ENCODE measurements around the gene NRDC. TPM values are rescaled to one million over a fixed set of nuclear protein-coding genes. Genes with fewer than 3 reads are reported as not detected.

The NRDC gene
- polyA plus RNA-seq, 2 of the 4 experiments (the other 2 are of a cell fraction): 129 to 162 TPM

DNA sequence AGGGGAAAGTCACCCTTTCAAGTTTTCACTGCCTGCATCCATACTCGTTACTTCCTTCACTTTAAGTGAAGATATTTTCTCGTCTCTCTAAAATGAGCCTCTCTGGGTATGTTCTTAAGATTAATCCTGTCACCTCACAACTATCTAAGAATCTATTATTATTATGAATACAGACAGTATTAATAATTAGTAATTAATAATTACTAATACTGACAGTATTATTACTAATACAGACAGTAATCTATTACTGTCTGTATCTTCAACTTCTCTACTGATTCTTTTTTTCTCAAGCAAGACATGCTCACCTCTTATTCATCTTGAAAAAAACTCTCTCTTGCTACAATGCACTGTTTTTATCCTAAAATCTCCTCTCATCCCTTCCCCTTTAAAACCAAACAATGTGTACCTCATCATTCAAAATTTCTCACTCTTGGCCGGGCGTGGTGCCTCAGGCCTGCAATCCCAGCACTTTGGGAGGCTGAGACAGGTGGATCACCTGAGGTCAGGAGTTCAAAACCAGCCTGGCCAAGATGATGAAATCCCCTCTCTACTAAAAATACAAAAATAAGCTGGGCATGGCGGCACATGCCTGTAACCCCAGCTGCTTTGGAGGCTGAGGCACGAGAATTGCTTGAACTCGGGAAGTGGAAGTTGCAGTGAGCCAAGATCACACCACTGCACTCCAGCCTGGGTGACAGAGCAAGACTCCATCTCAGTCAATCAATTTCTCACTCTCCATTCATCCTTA, 7.8 kb downstream of the NRDC start (continued):
- TF ChIP-seq HDAC2 (IDR thresholded peaks at IDR 0.05) (no peak), RFX5 (IDR thresholded peaks at IDR 0.05) (no peak), NFE2L2 (conservative IDR thresholded peaks at IDR 0.05; ENCODE audit: low read length) (no peak), GATA3 (IDR thresholded peaks at IDR 0.05; ENCODE audit: borderline replicate concordance) (no peak), HEYL (CRISPR knock-in tag; IDR thresholded peaks at IDR 0.05) (no peak), SMC3 (IDR thresholded peaks at IDR 0.05) (no peak), HES2 (IDR thresholded peaks at IDR 0.05) (no peak)

- CTCF ChIA-PET: no interaction called here
- no peak for FAIRE-seq
- TF ChIP-seq KDM5A (IDR thresholded peaks at IDR 0.05) (no peak), RCOR1 (IDR thresholded peaks at IDR 0.05; ENCODE audit: low read depth, low read length) (no peak), CHD2 (IDR thresholded peaks at IDR 0.05; ENCODE audit: low read length, partially characterized antibody) (no peak), JUN (IDR thresholded peaks at IDR 0.05) (no peak), HOXB13 (CRISPR knock-in tag; IDR thresholded peaks at IDR 0.05; ENCODE audit: low read depth) (no peak), CHD4 (IDR thresholded peaks at IDR 0.05; ENCODE audit: borderline replicate concordance) (no peak), ZFP36 (IDR thresholded peaks at IDR 0.05; ENCODE audit: borderline replicate concordance, partially characterized antibody) (no peak), KDM1A (IDR thresholded peaks at IDR 0.05; ENCODE audit: low read depth) (no peak), CEBPB (IDR thresholded peaks at IDR 0.05) (no peak), RFX5 (IDR thresholded peaks at IDR 0.05) (no peak), HES2 (IDR thresholded peaks at IDR 0.05) (no peak), ESRRA (IDR thresholded peaks at IDR 0.05; ENCODE audit: borderline replicate concordance, low read length) (no peak), RNF2 (IDR thresholded peaks at IDR 0.05; ENCODE audit: borderline replicate concordance, low read depth) (no peak), REST (IDR thresholded peaks at IDR 0.05) (no peak)
Observed at GRCh38 chr1:51867479-51868232, 10.9 kb downstream of the NRDC start.

GRCh38 chr1:51863384-51863783, 15.1 kb downstream of the NRDC start:
- ATAC-seq (no peak), FAIRE-seq (no peak), DNase-seq (ENCODE audit: low read depth in 1 of 2, low spot score in 1 of 2) (no peak)
- H3K4me1 ChIP-seq: no peaks in the 10 kb centered on the region
- ChIA-PET POLR2A (no interaction called here), CTCF (no interaction called here)
- H3K27ac ChIP-seq: no peak overlapping the region
- WGBS (ENCODE audit: missing lambda C conversion rate): 94% methylated on average over 2 of the region's 2 CpGs
- no peak overlapping the region for H3K4me2 ChIP-seq
- H3K9me3 ChIP-seq: no peaks in the 10 kb centered on the region
- H3K4me3 ChIP-seq: no peak overlapping the region
- TF ChIP-seq HEYL (CRISPR knock-in tag; IDR thresholded peaks at IDR 0.05): no peak
- no peak for TF ChIP-seq SMC3 (IDR thresholded peaks at IDR 0.05)
- TF ChIP-seq CBX8 (IDR thresholded peaks at IDR 0.05): no peak
- TF ChIP-seq RARB (CRISPR knock-in tag; IDR thresholded peaks at IDR 0.05): no peak
- TF ChIP-seq, protein P1, sequence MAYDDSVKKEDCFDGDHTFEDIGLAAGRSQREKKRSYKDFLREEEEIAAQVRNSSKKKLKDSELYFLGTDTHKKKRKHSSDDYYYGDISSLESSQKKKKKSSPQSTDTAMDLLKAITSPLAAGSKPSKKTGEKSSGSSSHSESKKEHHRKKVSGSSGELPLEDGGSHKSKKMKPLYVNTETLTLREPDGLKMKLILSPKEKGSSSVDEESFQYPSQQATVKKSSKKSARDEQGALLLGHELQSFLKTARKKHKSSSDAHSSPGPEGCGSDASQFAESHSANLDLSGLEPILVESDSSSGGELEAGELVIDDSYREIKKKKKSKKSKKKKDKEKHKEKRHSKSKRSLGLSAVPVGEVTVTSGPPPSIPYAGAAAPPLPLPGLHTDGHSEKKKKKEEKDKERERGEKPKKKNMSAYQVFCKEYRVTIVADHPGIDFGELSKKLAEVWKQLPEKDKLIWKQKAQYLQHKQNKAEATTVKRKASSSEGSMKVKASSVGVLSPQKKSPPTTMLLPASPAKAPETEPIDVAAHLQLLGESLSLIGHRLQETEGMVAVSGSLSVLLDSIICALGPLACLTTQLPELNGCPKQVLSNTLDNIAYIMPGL (CRISPR knock-in tag; IDR thresholded peaks at IDR 0.05; ENCODE audit: borderline replicate concordance): no peak
- no peak for TF ChIP-seq ESRRA (IDR thresholded peaks at IDR 0.05; ENCODE audit: borderline replicate concordance, low read length)
- no peak for TF ChIP-seq MAFK (IDR thresholded peaks at IDR 0.05; ENCODE audit: partially characterized antibody)
- TF ChIP-seq FOSL2 (IDR thresholded peaks at IDR 0.05): no peak
- no peak for TF ChIP-seq FOSL2 (CRISPR knock-in tag; IDR thresholded peaks at IDR 0.05)
- TF ChIP-seq ZFP36 (IDR thresholded peaks at IDR 0.05; ENCODE audit: borderline replicate concordance, partially characterized antibody): no peak
- TF ChIP-seq FOXS1 (CRISPR knock-in tag; IDR thresholded peaks at IDR 0.05): no peak
- TF ChIP-seq ATOH8 (CRISPR knock-in tag; IDR thresholded peaks at IDR 0.05; ENCODE audit: low read depth): no peak
- TF ChIP-seq SREBF2 (IDR thresholded peaks at IDR 0.05): no peak

More at GRCh38 chr1:51867479-51868232, 10.9 kb downstream of the NRDC start:
- Histone ChIP-seq H3K27ac (no peak overlapping the region), H3K9me3 (no peaks in the 10 kb centered on the region), H3K4me3 (no peak overlapping the region), H3K4me1 (peaks cover 4% of the 10 kb centered on the region; the same call in 1 of the 3 replicates), H3K4me2 (no peak overlapping the region)
- no peak for DNase-seq (ENCODE audit: low read depth in 1 of 2, low spot score in 1 of 2)
- 78% methylated on average over 4 of the region's 4 CpGs for WGBS (ENCODE audit: missing lambda C conversion rate)
- POLR2A ChIA-PET: no interaction called here
- ATAC-seq: no peak

Measured in A549 (cell line).